Stimulated activated CD4-positive, alpha-beta T cell treated with anti-CD3 and anti-CD28 coated beads, Interleukin-12 subunit alpha, Interleukin-12 subunit beta, amount 100 ng/mL, for 24 hours (primary cell): ENCODE measurements around the gene MICAL2.

ENCODE experiments used
- DNase-seq, 2 experiments: peaks; one replicate each; pipeline ENCODE4 v3.0.0-alpha.2; 2020; ENCODE audit warnings: low read depth in 2 of 2

Gene MICAL2

GRCh38 chr11:12287009-12287373 is 176.6 kb downstream of the MICAL2 start:
- DNase-seq, result no peak

GRCh38 chr11:12287374-12288211 is 177.2 kb downstream of the MICAL2 start:
- DNase-seq, result no peak

GRCh38 chr11:12288212-12288930 is 178.0 kb downstream of the MICAL2 start:
- DNase-seq, result peak in 1 of 2 experiments; percentile 40

GRCh38 chr11:12288931-12289666 is 178.7 kb downstream of the MICAL2 start:
- DNase-seq, result no peak

- DNase-seq, result no peak
Observed at GRCh38 chr11:12289667-12290476, 179.5 kb downstream of the MICAL2 start.

GRCh38 chr11:12290477-12290922 is 180.1 kb downstream of the MICAL2 start:
- no peak for DNase-seq

GRCh38 chr11:12291313-12291712 is 180.9 kb downstream of the MICAL2 start:
- DNase-seq, result no peak

GRCh38 chr11:12291766-12292165 is 181.4 kb downstream of the MICAL2 start:
- no peak for DNase-seq

- DNase-seq, result no peak
Observed at GRCh38 chr11:12292766-12293165, 182.4 kb downstream of the MICAL2 start.

GRCh38 chr11:12293486-12293885 is 183.1 kb downstream of the MICAL2 start:
- DNase-seq, result no peak

- DNase-seq, result no peak
Observed at GRCh38 chr11:12294613-12295012, 184.2 kb downstream of the MICAL2 start.

- no peak for DNase-seq
Observed at GRCh38 chr11:12295943-12296342, 185.6 kb downstream of the MICAL2 start.

- no peak for DNase-seq
Observed at GRCh38 chr11:12298610-12299009, 188.2 kb downstream of the MICAL2 start.

- no peak for DNase-seq
Observed at GRCh38 chr11:12301379-12301778, 191.0 kb downstream of the MICAL2 start.

- no peak for DNase-seq
Observed at GRCh38 chr11:12303421-12304149, 193.2 kb downstream of the MICAL2 start.

- DNase-seq, result no peak
Observed at GRCh38 chr11:12306830-12307229, 196.4 kb downstream of the MICAL2 start.

- DNase-seq, result no peak
Observed at GRCh38 chr11:12312132-12312531, 201.7 kb downstream of the MICAL2 start.
